GM18907 (cell line): Measurements from ENCODE around the gene DHH.

Source experiments
- ATAC-seq: cut with Tn5 transposase; IDR thresholded peaks from one replicate; pipeline ENCODE4 v1.9.1; 2021; ENCODE audit warnings: mild to moderate bottlenecking, moderate library complexity; ENCODE audit not compliant: unreplicated experiment

Gene DHH

DNA sequence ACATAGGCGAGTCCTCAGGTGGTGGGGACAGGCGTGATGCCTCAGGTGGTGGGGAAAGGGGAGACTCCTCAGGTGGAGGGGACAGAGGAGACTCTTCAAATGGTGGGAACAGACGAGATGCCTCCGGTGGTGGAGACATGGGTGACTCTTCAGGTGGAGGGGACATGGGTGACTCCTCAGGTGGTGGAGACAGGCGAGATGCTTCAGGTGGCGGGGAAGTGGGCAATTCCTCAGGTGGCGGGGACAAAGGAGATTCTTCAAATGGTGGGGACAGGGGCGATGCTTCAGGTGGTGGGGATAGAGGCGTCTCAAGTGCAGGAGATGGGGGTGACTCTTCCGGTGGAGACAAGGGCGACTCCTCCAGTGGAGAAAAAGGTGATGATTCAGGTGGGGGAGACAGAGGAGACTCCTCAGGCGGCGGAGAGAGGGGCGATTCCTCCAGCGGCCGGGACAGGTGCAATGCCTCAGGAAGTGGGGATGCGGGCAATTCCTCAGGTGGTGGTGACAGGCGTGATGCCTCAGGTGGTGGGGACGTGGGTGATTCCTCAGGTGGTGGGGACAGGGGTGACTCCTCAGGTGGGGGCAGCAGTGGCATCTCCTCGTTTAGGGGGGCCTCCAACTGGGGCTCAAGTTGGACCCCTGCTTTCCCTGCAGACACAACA lies 42.7 kb downstream of the DHH start:
- ATAC-seq, result no peak

DNA sequence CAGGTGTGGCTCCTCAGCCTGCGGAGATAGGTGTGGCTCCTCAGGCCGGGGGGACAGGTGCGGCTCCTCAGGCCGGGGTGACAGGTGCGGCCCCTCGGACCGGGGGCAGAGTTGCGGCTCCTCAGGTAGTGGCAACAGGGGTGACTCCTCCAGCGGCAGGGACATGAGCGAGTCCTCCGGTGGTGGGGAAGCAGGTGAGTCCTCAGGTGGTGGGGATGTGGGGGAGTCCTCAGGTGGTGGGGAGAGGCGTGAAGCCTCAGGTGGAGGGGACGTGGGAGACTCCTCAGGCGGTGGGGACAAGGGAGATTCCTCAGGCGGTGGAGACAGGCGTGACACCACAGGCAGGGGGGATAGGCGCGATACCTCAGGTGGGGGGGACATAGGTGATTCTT lies 43.2 kb downstream of the DHH start:
- no peak for ATAC-seq

DNA sequence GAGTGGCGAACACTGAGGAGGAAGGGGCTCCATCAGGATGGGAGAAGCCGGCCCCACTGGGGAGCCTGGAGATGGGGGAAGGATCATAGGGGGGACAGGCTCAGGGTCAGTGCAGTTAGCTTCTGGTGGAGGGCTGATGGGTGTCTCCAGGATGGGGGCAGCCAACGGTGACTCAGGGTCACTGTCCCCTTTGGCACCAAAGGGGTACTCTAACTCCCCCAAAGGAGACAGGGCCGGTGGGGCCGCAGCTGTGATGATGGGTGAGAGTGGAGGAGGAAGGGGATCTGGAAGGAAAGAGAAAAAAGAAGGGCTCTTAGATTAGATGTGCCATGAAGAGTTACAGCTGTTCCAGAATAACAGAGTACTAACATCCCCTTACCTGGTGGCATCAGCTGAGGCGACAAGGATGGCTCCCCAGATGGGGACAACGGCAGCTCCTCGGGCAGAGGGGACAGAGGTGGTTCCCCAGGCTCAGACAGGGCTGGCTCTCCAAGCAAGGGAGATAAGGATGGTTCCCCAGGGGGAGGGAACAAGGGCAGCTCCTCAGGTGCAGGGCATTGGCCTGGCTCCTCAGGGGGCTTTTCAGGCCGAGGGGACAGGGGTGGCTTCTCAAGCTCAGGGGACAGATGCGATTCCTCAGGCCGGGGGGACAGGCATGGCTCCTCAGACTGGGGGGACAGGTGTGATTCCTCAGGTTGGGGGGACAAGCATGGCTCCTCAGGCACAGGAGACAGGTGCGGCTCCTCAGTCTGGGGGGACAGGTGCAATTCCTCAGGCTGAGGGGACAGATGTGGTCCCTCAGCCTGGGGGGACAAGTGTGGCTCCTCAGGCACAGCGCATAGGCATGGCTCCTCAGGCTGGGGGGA lies 43.9 kb downstream of the DHH start:
- no peak for ATAC-seq

DNA sequence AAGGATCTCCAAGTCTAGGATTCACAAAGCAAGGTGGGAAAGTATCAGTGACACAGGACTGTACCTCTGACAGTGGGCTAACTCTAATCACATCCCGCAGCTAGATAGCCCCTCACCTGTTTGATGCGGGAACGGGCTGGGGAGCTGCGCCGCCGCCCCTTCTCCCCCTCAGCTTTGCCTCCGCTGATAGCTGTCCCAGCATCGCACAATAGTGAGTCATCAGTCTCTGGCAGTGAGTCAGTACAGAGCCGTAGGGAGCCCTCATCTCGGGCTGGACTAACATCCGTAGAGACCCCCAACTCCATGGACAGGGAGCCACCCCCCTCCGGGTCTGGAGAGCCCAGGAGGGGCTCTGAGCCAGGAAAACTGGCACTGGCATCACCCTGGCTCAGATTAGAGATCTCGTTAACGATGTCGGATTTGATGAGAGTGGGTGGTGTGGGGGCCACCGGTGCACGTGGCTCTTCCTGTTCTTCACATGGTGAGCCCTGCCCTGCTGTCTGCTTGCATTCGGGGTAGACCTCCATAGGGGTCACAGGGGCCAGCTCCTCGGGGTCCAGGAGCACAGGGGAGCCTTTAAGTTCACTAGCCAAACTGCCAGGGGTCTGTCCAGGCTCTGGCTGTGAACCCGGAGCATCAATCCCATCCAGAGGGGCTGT lies 44.9 kb downstream of the DHH start:
- ATAC-seq, result no peak

DNA sequence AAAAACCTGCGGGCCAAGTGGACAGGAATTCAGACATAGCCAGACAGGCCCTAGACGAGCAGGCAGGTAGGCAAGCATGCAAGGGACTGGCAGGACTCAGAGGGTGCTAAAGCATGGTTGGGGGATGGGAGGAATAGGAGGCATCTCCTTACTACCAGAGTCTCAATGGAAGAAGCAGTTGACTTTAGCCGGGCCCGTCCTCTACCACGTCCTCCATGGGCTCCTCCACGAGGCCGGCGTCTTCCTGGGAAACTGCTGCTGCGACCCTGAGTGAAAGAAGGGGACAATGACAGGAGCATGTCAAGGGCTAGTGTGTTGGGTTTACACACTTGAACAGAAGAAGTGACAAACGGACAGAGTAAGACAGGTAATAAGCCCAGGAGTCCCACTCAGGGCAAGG lies 45.6 kb downstream of the DHH start:
- no peak for ATAC-seq

DNA sequence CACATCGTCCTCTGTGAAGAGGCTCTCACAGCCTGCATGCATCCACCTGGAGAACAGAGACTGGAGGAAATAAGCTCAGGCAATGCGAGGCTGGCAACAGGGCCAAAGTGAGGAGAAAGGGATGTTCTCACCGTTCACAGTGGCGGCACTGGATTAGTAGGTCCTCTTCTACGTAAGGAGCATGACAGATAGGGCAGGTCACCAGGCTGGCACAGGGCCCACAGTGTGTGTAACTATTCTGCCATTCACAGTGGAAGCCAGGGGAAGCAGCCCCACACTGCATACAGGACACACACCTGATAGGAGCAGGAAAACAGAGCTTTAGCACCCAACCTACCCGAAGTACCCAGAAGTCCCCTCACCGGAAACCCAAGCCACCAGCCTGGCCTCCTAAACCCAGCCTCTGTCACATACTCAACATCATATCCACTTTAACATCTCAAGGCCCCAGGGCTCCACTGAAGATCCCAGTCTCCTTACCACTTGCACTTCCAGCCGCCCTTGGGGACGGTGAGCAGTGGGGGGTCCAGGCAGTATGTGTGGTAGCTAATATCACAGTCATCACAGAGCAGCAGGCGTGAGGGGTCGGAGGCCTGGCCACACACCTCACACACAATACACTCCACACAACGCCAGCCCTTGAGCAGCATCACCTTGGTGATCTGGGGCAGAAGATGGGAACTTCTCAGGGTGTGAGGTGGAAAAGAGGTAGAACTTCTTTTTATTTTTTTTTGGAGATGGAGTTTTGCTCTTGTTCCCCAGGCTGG lies 48.3 kb downstream of the DHH start:
- no peak for ATAC-seq

DNA sequence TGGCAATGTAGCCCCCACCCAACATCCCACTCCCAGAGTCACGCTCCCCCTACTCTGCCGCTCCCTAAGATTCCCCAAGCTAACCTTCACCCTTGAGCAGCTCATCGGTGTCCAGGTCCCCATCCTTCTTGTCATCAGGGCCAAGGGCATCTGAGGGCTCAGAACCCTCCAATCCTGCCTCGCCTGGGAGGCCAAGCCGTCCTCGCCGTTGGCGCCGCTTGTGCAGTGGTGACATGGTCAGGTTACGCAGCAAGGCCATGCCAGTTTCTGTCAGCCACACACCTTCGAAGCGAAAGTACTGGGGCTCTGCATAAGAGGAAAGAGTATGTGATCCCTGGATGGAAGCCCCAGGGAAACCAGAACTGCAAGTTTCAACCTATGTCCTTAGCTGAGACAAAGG lies 49.9 kb downstream of the DHH start:
- no peak for ATAC-seq

DNA sequence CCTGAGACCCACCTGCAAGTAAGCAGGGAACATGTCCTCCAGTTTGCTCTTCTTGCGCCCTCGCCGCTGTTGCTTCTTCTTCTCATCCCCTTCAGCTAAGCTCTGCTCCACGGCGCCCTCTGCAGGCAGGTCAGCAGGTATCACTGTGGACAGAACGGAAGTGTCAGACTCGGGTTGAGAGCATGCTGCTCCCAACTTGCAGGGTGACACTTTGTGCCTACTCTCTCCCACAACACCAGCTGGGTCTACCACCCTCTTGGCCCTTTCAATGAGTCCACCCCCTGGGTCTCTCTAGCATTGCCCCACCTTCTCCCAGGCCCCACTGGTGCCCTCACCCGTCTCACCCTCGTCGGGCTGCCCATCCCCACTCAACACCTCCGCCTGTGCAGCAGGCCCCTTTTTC lies 50.7 kb downstream of the DHH start:
- ATAC-seq, result no peak

DNA sequence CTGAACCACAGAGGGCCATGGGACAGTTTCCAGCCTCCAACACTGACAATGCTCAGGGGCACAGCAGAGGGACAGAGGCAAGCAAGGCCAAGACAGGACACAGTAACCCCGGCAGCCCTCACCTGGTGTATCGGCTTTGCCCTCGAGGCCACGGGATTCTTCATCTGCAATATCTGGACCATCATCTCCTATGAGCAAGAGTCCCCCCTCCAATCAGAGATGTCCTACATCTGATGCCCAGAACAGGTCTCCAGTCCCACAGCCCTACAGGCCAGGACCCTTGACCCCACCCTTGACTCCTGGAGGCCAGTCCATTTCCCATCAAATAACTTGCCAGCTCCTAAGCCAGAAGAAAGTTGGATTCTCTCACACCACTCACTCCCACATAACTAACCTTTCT lies 51.4 kb downstream of the DHH start:
- no peak for ATAC-seq

DNA sequence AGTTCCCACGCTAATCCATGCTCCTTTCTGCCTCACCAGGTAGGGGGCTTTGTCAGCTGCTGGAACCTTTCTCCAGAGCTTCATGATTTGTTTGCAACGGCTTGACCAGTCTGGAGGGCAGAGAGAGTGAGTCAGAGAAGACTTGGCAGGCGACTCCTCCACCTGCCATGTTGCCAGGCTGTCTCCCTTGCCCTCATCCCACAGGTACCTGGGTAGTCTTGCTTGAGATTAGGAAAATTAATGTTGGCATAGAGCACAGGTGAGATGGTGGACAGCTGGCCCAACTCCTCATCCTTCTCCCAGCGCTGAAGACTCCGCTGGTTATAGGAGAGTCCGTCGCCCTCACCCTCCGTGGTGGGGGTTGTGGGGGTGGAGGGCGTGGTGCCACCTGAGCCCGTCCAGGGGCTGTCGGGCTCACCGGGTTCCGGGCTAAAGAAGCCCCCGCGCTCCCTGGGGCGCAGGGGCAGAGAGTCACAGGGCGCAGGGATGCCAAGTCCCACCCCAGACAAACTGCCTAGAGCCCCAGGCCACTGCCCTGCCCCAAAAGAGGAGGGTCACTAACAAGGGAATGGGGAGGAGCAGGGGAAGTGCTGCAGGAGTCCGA lies 52.6 kb downstream of the DHH start:
- no peak for ATAC-seq

DNA sequence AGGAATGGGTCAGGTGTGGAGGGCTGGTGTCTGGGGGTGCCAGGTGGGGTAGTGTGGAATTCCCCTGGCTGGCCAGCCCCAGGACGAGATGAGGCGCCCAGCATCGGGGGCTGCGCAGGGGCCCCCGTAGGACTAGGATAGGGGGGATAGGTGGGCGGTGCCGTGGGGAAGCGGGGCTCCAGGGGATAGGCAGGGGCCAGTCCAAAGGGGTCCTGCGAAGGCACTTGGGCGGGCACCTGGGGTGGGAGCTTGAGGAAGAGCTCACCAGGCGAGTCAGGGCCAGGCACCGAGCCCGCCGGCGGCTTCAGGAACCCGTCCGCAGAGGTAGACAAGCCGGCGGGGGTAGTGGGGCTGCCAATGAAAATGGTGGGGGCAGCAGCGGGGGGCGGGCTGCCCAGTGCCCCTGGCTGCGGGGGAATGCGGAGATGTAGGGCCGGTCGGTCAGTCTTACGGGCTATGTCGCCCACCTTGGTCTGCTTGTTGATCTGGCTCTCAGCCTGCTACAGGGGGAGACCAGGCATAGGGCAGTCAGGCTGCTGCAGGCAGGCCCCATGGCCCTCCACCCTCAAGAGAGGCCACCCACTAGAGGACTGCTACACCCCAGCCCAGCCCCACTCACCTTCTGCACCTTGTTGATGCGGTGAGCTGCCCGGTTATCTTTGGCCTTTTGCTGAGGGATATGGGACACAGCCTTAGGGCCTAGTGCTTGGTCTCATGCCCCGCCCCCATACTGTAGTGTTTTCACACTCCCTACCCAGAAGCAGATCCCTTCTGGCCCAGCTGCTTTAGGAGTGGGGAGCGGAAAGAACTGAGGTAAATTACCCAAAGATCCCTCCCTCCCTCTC lies 53.3 kb downstream of the DHH start:
- no peak for ATAC-seq

DNA sequence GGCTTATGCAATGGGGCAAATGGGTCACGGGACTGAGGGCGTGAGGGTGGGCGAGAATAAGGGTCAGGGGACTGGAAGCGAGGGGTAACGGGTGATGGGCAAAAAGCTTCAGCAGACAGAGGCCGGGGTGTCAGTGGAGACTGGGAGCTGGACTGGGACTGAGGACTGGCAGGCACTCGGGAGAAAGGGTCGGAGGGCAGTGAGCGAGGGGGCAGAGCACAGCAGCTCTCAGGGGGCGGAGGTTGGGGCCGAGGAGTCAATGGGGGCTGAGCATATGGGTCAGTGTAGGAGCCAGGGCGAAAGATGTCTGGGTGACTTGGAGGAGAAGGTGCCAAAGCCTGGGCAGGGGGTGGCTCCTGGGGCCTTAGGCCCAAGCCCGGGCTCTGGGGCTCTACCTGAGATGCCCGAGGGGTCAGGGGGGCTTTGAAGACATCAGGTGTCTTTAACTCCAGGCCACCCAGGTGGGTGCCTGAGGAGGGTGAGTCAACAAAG lies 54.2 kb downstream of the DHH start:
- no peak for ATAC-seq

DNA sequence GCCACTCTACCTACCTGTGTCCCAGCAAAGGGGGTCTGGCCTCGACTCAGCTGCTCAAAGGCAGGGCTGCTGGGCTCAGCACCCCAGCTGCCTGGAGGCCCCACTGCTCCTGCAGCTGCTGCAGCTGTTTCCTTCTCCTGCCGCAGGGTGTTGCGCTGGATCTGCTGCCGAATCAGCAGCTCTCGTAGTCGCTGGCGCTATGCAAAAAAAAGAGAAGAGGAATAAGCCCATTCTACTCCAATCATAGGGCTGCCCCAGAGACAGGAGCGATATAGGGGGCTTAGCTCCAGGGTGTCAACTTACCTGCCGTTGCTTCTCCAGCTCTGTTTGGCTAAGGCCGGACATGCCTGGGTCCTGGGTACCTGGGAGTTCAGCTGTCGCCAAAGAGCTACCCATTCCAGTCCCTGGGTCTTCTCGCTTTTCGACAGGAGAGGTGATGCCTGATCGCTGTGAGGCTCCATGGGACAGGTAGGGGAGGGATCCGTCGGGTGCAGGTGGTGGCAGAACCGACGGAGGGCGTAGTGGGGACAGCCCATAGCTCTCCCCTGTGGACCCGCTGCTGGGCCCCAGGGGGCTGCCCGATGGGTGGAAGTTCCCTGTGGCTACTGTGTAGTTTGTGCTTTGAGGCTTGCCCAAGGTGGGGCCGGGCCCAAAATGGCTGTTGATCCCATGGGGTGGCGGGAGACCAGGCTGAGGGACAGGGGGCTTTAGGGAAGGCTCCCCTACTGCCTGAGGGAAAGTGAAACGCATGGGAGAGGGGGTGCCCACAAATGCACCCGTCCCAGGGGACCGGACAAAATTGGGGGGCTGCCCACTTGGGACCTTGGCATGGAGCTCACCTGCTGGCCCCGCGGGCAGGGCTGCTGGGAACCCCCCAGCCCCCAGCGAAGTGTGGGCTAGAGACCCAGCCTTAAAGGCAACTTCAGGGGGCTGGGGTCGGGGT lies 54.9 kb downstream of the DHH start:
- ATAC-seq, result no peak

DNA sequence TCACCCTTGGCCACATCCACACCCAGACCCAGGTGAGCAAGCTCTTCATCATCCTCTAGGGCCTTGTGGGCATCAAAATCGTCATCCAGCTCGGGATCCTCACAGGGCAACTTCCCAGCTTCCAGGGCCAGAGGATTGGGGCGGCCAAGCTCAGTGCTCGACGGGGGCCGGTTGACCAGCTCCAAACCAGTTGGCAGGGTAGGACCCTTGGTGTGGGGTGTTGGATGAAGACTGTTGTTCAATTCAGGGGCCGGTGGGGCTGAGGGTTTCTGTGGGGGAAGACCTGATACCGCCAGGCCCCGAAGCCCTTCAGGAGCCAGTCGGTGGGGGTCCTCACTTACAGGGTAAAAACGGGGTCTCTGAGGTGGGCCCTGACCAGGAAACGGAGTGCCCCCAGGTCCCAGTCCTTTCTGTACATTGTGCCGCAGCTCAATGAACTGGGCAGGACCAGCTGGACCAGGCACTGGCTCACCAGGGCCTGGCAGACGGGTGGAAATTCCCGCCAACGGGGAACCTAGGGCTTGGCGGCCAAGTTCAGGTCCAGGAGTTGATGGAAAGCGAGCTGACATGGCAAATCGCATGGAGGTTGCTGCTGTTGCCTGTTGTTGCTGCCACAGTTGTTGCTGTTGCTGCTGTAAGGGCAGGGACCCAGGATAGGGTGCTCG lies 56.2 kb downstream of the DHH start:
- ATAC-seq, result no peak

DNA sequence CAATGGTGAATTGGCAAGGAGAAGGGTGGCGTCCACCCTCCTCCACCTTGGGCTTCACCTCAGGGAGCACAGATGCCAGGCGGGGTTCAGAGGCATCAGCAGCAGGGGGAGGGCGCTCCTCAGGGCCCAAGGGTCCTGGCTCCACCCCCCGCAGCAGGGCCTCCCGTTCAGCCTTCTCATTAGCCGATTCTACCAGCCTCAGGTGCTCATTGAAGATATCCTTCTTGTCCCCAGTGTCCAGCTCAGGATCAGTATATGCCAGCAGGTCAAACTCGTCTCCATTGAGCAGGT lies 56.7 kb downstream of the DHH start:
- no peak for ATAC-seq

DNA sequence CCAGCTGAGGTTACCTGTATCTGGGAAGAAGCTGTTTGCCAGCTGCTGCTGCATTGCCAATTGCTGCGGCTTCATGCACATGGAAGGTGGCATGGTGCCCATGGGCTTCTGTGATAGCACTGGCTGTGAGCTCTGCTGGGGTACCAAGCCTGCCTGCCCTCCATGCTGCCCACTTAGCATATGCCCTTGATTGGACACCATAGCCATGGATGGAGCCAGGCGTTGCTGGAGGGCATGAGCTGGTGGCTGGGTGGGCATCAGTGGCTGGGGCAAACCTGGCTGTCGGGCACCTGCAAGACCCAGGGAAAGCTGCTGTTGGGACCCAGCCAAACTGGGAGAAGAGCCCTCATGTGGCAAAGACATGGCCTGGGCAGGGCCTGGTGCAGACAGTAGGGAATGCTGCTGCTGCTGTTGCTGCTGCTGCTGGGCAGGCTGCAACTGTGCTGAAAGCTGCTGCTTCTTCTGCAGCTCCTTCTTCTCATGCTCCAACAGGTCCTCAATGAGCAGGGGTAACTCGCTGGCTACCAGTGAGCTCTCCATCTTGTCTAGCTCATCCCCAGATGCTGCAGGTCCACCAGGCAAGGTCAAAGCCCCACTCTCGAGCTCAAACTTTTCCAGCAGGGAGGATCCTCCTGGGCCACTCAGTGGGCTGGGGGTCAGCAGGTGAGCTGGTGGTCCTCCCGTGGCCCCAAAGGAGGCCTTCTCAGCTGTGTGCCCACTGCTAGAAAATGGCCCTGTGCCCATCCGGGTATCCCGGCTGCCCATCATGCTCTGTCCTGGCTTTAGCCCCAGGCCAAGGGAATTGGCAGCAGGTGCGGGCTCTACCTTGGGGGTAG lies 57.3 kb downstream of the DHH start:
- no peak for ATAC-seq
